Right kidney (tissue), 1 donor: ENCODE results near the gene C1GALT1.

Experiments used
- DNase-seq: peaks from one replicate; pipeline ENCODE4 v3.0.0-alpha.2; 2016

C1GALT1 gene

GRCh38 chr7:7271094-7271874 lies 88.9 kb downstream of the C1GALT1 start:
- DNase-seq, result no peak

- DNase-seq, result no peak
Observed at GRCh38 chr7:7272294-7272693, 90.0 kb downstream of the C1GALT1 start.

- DNase-seq, result no peak
Observed at GRCh38 chr7:7274782-7275181, 92.4 kb downstream of the C1GALT1 start.

GRCh38 chr7:7276161-7276560 lies 93.8 kb downstream of the C1GALT1 start:
- no peak for DNase-seq

- DNase-seq, result no peak
Observed at GRCh38 chr7:7290429-7291122, 108.2 kb downstream of the C1GALT1 start.

GRCh38 chr7:7292085-7292484 lies 109.7 kb downstream of the C1GALT1 start:
- DNase-seq, result no peak

- DNase-seq, result no peak
Observed at GRCh38 chr7:7292608-7293007, 110.3 kb downstream of the C1GALT1 start.

- DNase-seq, result no peak
Observed at GRCh38 chr7:7293092-7293491, 110.7 kb downstream of the C1GALT1 start.

- no peak for DNase-seq
Observed at GRCh38 chr7:7294911-7295310, 112.6 kb downstream of the C1GALT1 start.
